ENCODE results near the gene TCTA.

- TF ChIP-seq CTCF (IDR thresholded peaks at IDR 0.05) (peak in 1 of 12 donors; percentile 13), POLR2A (IDR thresholded peaks at IDR 0.05) (no peak)
Measured at GRCh38 chr3:49411535-49411967, 672 bp upstream of the TCTA start.

Measured in heart left ventricle (tissue), 13 donors.